GM23338 (cell line): Measurements from ENCODE around the gene FOLR1. TPM values are rescaled to one million over a fixed set of nuclear protein-coding genes. Genes with fewer than 3 reads are reported as not detected.

Source experiments
- ATAC-seq: fragments of 200-7000 bp; cut with Tn5 transposase; 3 replicates; pipeline ENCODE4 v1.9.1; 2020
- DNase-seq: peaks from one replicate; pipeline ENCODE4 v3.0.0-alpha.2; 2015; ENCODE audit warnings: low spot score
- H2AFZ ChIP-seq: fragments of 200-600 bp; sonication (generic); 2 replicates; pipeline ENCODE4 v1.8.0; 2016; ENCODE audit warnings: antibody characterized with exemption, mild to moderate bottlenecking, moderate library complexity
- H3F3A ChIP-seq: fragments of 200-600 bp; sonication (generic); replicated peaks from 2 replicates; pipeline ENCODE4 v1.8.0; 2017; ENCODE audit warnings: antibody characterized with exemption, mixed run types, low read depth
- H3K27ac ChIP-seq: fragments of 200-600 bp; sonication (generic); 2 replicates; pipeline ENCODE4 v1.6.1; 2016; ENCODE audit warnings: low read depth
- H3K27me3 ChIP-seq: fragments of 200-600 bp; sonication (generic); 2 replicates; pipeline ENCODE4 v1.8.0; 2016; ENCODE audit warnings: mild to moderate bottlenecking, mixed run types, moderate library complexity; ENCODE audit not compliant: insufficient read depth
- H3K36me3 ChIP-seq: fragments of 200-600 bp; sonication (generic); 2 replicates; pipeline ENCODE4 v1.8.0; 2016; ENCODE audit warnings: mild to moderate bottlenecking; ENCODE audit not compliant: insufficient read depth
- H3K4me1 ChIP-seq: fragments of 200-600 bp; sonication (generic); 2 replicates; pipeline ENCODE4 v1.8.0; 2016; ENCODE audit warnings: mild to moderate bottlenecking, moderate library complexity; ENCODE audit not compliant: insufficient read depth
- H3K4me2 ChIP-seq: fragments of 200-600 bp; sonication (generic); 2 replicates; pipeline ENCODE4 v1.7.1; 2017; ENCODE audit warnings: mixed run types
- H3K4me3 ChIP-seq: fragments of 200-600 bp; sonication (generic); 2 replicates; pipeline ENCODE4 v1.6.1; 2016; ENCODE audit warnings: mixed run types
- H3K79me2 ChIP-seq: fragments of 200-600 bp; sonication (generic); replicated peaks from 2 replicates; pipeline ENCODE4 v1.8.0; 2017; ENCODE audit warnings: mild to moderate bottlenecking; ENCODE audit not compliant: insufficient read depth
- H3K9me2 ChIP-seq: fragments of 200-600 bp; sonication (generic); 2 replicates; pipeline ENCODE4 v1.8.0; 2017; ENCODE audit not compliant: insufficient read depth
- H4K20me1 ChIP-seq: fragments of 200-600 bp; sonication (generic); replicated peaks from 2 replicates; pipeline ENCODE4 v1.8.0; 2017; ENCODE audit warnings: mild to moderate bottlenecking; ENCODE audit not compliant: insufficient read depth
- H3K27ac Mint-ChIP-seq: 2 replicates; pipeline ENCODE4 v1.8.0; 2020; ENCODE audit warnings: inconsistent platforms, mild to moderate bottlenecking, moderate library complexity, mixed read lengths
- H3K27me3 Mint-ChIP-seq: 3 replicates; pipeline ENCODE4 v1.8.0; 2022; ENCODE audit warnings: low read depth, mild to moderate bottlenecking, moderate library complexity, mixed read lengths, inconsistent platforms; ENCODE audit not compliant: insufficient read depth, poor library complexity
- H3K36me3 Mint-ChIP-seq: 3 replicates; pipeline ENCODE4 v1.8.0; 2021; ENCODE audit warnings: low read depth, mild to moderate bottlenecking, inconsistent platforms, moderate library complexity, mixed read lengths
- H3K4me1 Mint-ChIP-seq: 3 replicates; pipeline ENCODE4 v1.8.0; 2020; ENCODE audit warnings: mild to moderate bottlenecking, inconsistent platforms, mixed read lengths
- H3K4me3 Mint-ChIP-seq: 3 replicates; pipeline ENCODE4 v1.8.0; 2021; ENCODE audit warnings: moderate library complexity, mild to moderate bottlenecking, inconsistent platforms, mixed read lengths
- H3K9me3 Mint-ChIP-seq: 3 replicates; pipeline ENCODE4 v1.8.0; 2020; ENCODE audit warnings: moderate library complexity, mild to moderate bottlenecking, inconsistent platforms, mixed read lengths
- CREB1 ChIP-seq: fragments of 250-450 bp; sonication (Bioruptor Pico); IDR thresholded peaks from 2 replicates; pipeline ENCODE4 v1.5.0; 2020; ENCODE audit warnings: low read depth, mild to moderate bottlenecking, moderate library complexity
- CTCF ChIP-seq, 2 experiments: fragments of 200-600 bp in 1 of 2; sonication (generic) in 1 of 2; conservative IDR thresholded peaks; 2 replicates each; pipeline versions ENCODE4 v1.5.1 to v1.6.1; 2016 to 2017; ENCODE audit warnings: antibody characterized with exemption in 2 of 2, low read depth in 2 of 2, mild to moderate bottlenecking in 2 of 2, moderate library complexity in 1 of 2
- ETS1 ChIP-seq: IDR thresholded peaks from 2 replicates; pipeline ENCODE4 v1.6.1; 2016; ENCODE audit warnings: antibody characterized with exemption
- EZH2 ChIP-seq: fragments of 200-600 bp; sonication (generic); IDR thresholded peaks from one replicate; pipeline ENCODE4 v1.8.0; 2017; ENCODE audit warnings: antibody characterized with exemption, mild to moderate bottlenecking, low read depth; ENCODE audit not compliant: unreplicated experiment
- EZH2phosphoT487 ChIP-seq: fragments of 200-600 bp; sonication (generic); IDR thresholded peaks from one replicate; pipeline ENCODE4 v1.8.1; 2018; ENCODE audit warnings: antibody characterized with exemption; ENCODE audit not compliant: unreplicated experiment
- JUNB ChIP-seq: IDR thresholded peaks from one replicate; pipeline ENCODE4 v1.6.1; 2016; ENCODE audit warnings: antibody characterized with exemption; ENCODE audit not compliant: unreplicated experiment
- NANOG ChIP-seq: IDR thresholded peaks from 2 replicates; pipeline ENCODE4 v1.6.1; 2016; ENCODE audit warnings: antibody characterized with exemption, borderline replicate concordance
- POLR2AphosphoS5 ChIP-seq: IDR thresholded peaks from 2 replicates; pipeline ENCODE4 v1.6.1; 2016; ENCODE audit warnings: antibody characterized with exemption, low read depth
- REST ChIP-seq: IDR thresholded peaks from one replicate; pipeline ENCODE4 v1.6.1; 2018; ENCODE audit warnings: antibody characterized with exemption; ENCODE audit not compliant: unreplicated experiment
- STAT1 ChIP-seq: IDR thresholded peaks from one replicate; pipeline ENCODE4 v1.6.1; 2016; ENCODE audit warnings: antibody characterized with exemption; ENCODE audit not compliant: unreplicated experiment
- ZNF114 ChIP-seq: fragments of 250-450 bp; sonication (Bioruptor Pico); IDR thresholded peaks from 2 replicates; pipeline ENCODE4 v1.5.0; 2020; ENCODE audit warnings: mild to moderate bottlenecking, moderate library complexity
- ZNF331 ChIP-seq: fragments of 250-450 bp; sonication (Bioruptor Pico); IDR thresholded peaks from 2 replicates; pipeline ENCODE4 v1.5.0; 2020; ENCODE audit warnings: low read depth, mild to moderate bottlenecking, moderate library complexity
- ZNF462 ChIP-seq: fragments of 250-450 bp; sonication (Bioruptor Pico); IDR thresholded peaks from 2 replicates; pipeline ENCODE4 v1.5.0; 2020; ENCODE audit warnings: mild to moderate bottlenecking, moderate library complexity
- polyA plus RNA-seq: library from polyadenylated mRNA; unstranded; fragments of >200 nt; fragmentation: Nextera tagmentation; extraction: Ambion mirVana; gene quantifications from 2 replicates; pipeline ENCODE4 v1.2.1, GENCODE V29; 2016
- total RNA-seq: library from RNA; depleted of rRNA; stranded (reverse); fragments of >200 nt; shearing (Covaris generic); gene quantifications from 2 replicates; pipeline ENCODE4 v1.2.3, GENCODE V29; 2014

The FOLR1 gene
- total and polyA plus RNA-seq, 2 experiments from 2014 or later, result 0.42 TPM; not detected in 1

- H2AFZ ChIP-seq, result no peak overlapping the region
- H3K9me2 ChIP-seq, result no peaks in the 10 kb centered on the region
- DNase-seq, result no peak
- peaks cover 17% of the 10 kb centered on the region for H3K27me3 ChIP-seq
- Mint-ChIP-seq H3K9me3 (no peaks in the 10 kb centered on the region), H3K4me1 (peaks cover 17% of the 10 kb centered on the region), H3K27ac (no peak overlapping the region), H3K4me3 (no peak overlapping the region), H3K27me3 (peaks cover 24% of the 10 kb centered on the region), H3K36me3 (peaks cover 65% of the 10 kb centered on the region)
- TF ChIP-seq CTCF (conservative IDR thresholded peaks at IDR 0.05; ENCODE audit: low read depth in 2 of 2), result no peak
- TF ChIP-seq NANOG, result no peak
- TF ChIP-seq EZH2phosphoT487, result no peak
- no peak for TF ChIP-seq STAT1
- no peak for TF ChIP-seq REST
- no peak for TF ChIP-seq JUNB
- TF ChIP-seq ZNF114, result no peak
- no peak for TF ChIP-seq CREB1
- TF ChIP-seq ZNF462 (CRISPR knock-in tag), result no peak
- no peak for TF ChIP-seq ETS1
- TF ChIP-seq POLR2AphosphoS5, result no peak
- no peak for TF ChIP-seq EZH2
- TF ChIP-seq ZNF331 (CRISPR knock-in tag), result no peak
- no peaks in the 10 kb centered on the region; the same call in 1 of the 2 replicates for H3K36me3 ChIP-seq
- no peaks in the 10 kb centered on the region for H3K79me2 ChIP-seq
- no peaks in the 10 kb centered on the region; the same call in 1 of the 2 replicates for H4K20me1 ChIP-seq
- H3K27ac ChIP-seq, result no peak overlapping the region
- no peak for ATAC-seq
- no peak overlapping the region for H3K4me3 ChIP-seq
- no peaks in the 10 kb centered on the region for H3F3A ChIP-seq
- no peak overlapping the region for H3K4me2 ChIP-seq
- H3K4me1 ChIP-seq, result peaks cover 13% of the 10 kb centered on the region
Measured at GRCh38 chr11:72234920-72235319, 43.0 kb downstream of the FOLR1 start.
